ENCODE results near the gene CSH2.
A peak's percentile ranks its signal among the peaks of the same experiment; 100 is the strongest.
"Not testable (repeated sequence)": the region's sequence is repeated elsewhere in the genome, so short reads cannot be mapped to it uniquely, and the experiment has no call there.

The CSH2 gene

GRCh38 chr17:63894821-63895220, 21.3 kb upstream of the CSH2 start:
- not testable (repeated sequence) for DNase-seq

GRCh38 chr17:63894021-63894420, 20.5 kb upstream of the CSH2 start:
- DNase-seq = not testable (repeated sequence)

GRCh38 chr17:63892316-63893037, 19.0 kb upstream of the CSH2 start:
- not testable (repeated sequence) for DNase-seq

GRCh38 chr17:63889026-63889848, 15.8 kb upstream of the CSH2 start:
- DNase-seq = not testable (repeated sequence)

- DNase-seq = not testable (repeated sequence)
Observed at GRCh38 chr17:63885119-63885518, 11.6 kb upstream of the CSH2 start.

GRCh38 chr17:63882626-63883126, 9.2 kb upstream of the CSH2 start:
- not testable (repeated sequence) for DNase-seq

GRCh38 chr17:63881935-63882601, 8.6 kb upstream of the CSH2 start, which contains the start of gene GH2:
TSS of gene GH2 (minus strand) at chr17:63881944. CDS start at chr17:63881801, 143 bp downstream.
- DNase-seq = peak; percentile 58

- DNase-seq = not testable (repeated sequence)
Observed at GRCh38 chr17:63881337-63881736, 7.9 kb upstream of the CSH2 start.

GRCh38 chr17:63880706-63881105, 7.2 kb upstream of the CSH2 start:
- DNase-seq = no peak

GRCh38 chr17:63878413-63878812, 4.9 kb upstream of the CSH2 start:
- not testable (repeated sequence) for DNase-seq

- DNase-seq = not testable (repeated sequence)
Observed at GRCh38 chr17:63874693-63875092, 1.2 kb upstream of the CSH2 start.

GRCh38 chr17:63874061-63874626, 667 bp upstream of the CSH2 start:
- DNase-seq = not testable (repeated sequence)

GRCh38 chr17:63871646-63872365, 1.7 kb downstream of the CSH2 start:
- not testable (repeated sequence) for DNase-seq

- not testable (repeated sequence) for DNase-seq
Observed at GRCh38 chr17:63870292-63870665, 3.2 kb downstream of the CSH2 start.

- DNase-seq = not testable (repeated sequence)
Observed at GRCh38 chr17:63869491-63870291, 3.8 kb downstream of the CSH2 start.

- not testable (repeated sequence) for DNase-seq
Observed at GRCh38 chr17:63866625-63867024, 6.9 kb downstream of the CSH2 start.

- DNase-seq = no peak
Observed at GRCh38 chr17:63859257-63859656, 14.2 kb downstream of the CSH2 start.

- not testable (repeated sequence) for DNase-seq
Observed at GRCh38 chr17:63856425-63856824, 17.1 kb downstream of the CSH2 start.

GRCh38 chr17:63855185-63855584, 18.3 kb downstream of the CSH2 start:
- DNase-seq = no peak

- DNase-seq = no peak
Observed at GRCh38 chr17:63854709-63855108, 18.8 kb downstream of the CSH2 start.

- DNase-seq = no peak
Observed at GRCh38 chr17:63853260-63853659, 20.2 kb downstream of the CSH2 start.

Data from stimulated activated CD4-positive, alpha-beta T cell treated with anti-CD3 and anti-CD28 coated beads, Interleukin-4, amount 100 ng/mL, for 1 hour (primary cell).